T-helper 2 cell (primary cell): ENCODE results near the gene AZU1.
"Not testable (repeated sequence)": the region's sequence is repeated elsewhere in the genome, so short reads cannot be mapped to it uniquely, and the experiment has no call there.

Source experiments
- DNase-seq, 5 experiments: peaks; one replicate each; pipeline versions ENCODE4 v3.0.0 to v3.0.0-alpha.2; 2012 to 2022

The AZU1 gene

GRCh38 chr19:873561-874041 lies 46.0 kb downstream of the AZU1 start:
- DNase-seq: no peak

GRCh38 chr19:875265-875879 lies 47.7 kb downstream of the AZU1 start:
- DNase-seq: no peak

- no peak for DNase-seq
These were observed 48.5 kb downstream of the AZU1 start for GRCh38 chr19:876089-876488.

- no peak for DNase-seq
These were observed 49.2 kb downstream of the AZU1 start for GRCh38 chr19:876780-877314.

GRCh38 chr19:877992-878660 lies 50.5 kb downstream of the AZU1 start:
- not testable (repeated sequence) for DNase-seq

GRCh38 chr19:878751-879561 lies 51.3 kb downstream of the AZU1 start:
- DNase-seq: not testable (repeated sequence)

- no peak for DNase-seq
These were observed 52.2 kb downstream of the AZU1 start for GRCh38 chr19:879711-880438.
